ENCODE data around the gene RPTOR. TPM values are rescaled to one million over a fixed set of nuclear protein-coding genes. Genes with fewer than 3 reads are reported as not detected.
A peak's percentile ranks its signal among the peaks of the same experiment; 100 is the strongest.

The RPTOR gene
- total and polyA plus RNA-seq, 2 donors (not counting 1 experiment from before 2014, with no cell fraction given), result 6.7 to 22.8 TPM

GRCh38 chr17:80596760-80597608 is 52.3 kb downstream of the RPTOR start:
- no peak overlapping the region for H3K4me2 ChIP-seq (ENCODE audit: extremely low read depth, insufficient read depth, low read length)
- H3K36me3 ChIP-seq (ENCODE audit: control insufficient read depth, insufficient read depth, low read length), result no peaks in the 10 kb centered on the region
- H4K20me1 ChIP-seq (ENCODE audit: control insufficient read depth, extremely low read depth, insufficient read depth, low read length), result no peaks in the 10 kb centered on the region
- TF ChIP-seq CTCF (conservative IDR thresholded peaks at IDR 0.05 in 1 of 2, IDR thresholded peaks at IDR 0.05 in 1 of 2; ENCODE audit: low read depth in 1 of 2, low read length in 2 of 2), result no peak
- no peak for TF ChIP-seq EZH2 (IDR thresholded peaks at IDR 0.05; ENCODE audit: low read length, missing control alignments)
- H3K27me3 ChIP-seq (ENCODE audit: control insufficient read depth, insufficient read depth, low read length), result no peaks in the 10 kb centered on the region
- H3K4me1 ChIP-seq (ENCODE audit: control insufficient read depth, extremely low read depth, insufficient read depth, low read length), result peaks cover 2% of the 10 kb centered on the region
- no peak overlapping the region for H3K9ac ChIP-seq (ENCODE audit: insufficient read depth, low read length)
- no peak overlapping the region for H3K27ac ChIP-seq (ENCODE audit: insufficient read depth, low read length)
- H3K79me2 ChIP-seq (ENCODE audit: control insufficient read depth, insufficient read depth, low read length), result peaks cover 28% of the 10 kb centered on the region
- H2AFZ ChIP-seq (ENCODE audit: low read length), result no peak overlapping the region
- DNase-seq (ENCODE audit: low read depth in 2 of 2), result peak in 1 of 2 donors; percentile 54
- H3K9me3 ChIP-seq (ENCODE audit: control insufficient read depth, insufficient read depth, low read depth, low read length), result no peaks in the 10 kb centered on the region
- no peak overlapping the region for H3K4me3 ChIP-seq (replicated peaks in 1 of 4; ENCODE audit: control extremely low read depth in 1 of 4, insufficient read depth in 1 of 4, low read depth in 3 of 4, low read length in 4 of 4)

GRCh38 chr17:80598813-80599545 is 54.3 kb downstream of the RPTOR start:
- Histone ChIP-seq H3K9me3 (ENCODE audit: control insufficient read depth, insufficient read depth, low read depth, low read length) (no peaks in the 10 kb centered on the region), H4K20me1 (ENCODE audit: control insufficient read depth, extremely low read depth, insufficient read depth, low read length) (no peaks in the 10 kb centered on the region), H3K36me3 (ENCODE audit: control insufficient read depth, insufficient read depth, low read length) (no peaks in the 10 kb centered on the region), H3K9ac (ENCODE audit: insufficient read depth, low read length) (no peak overlapping the region), H3K4me2 (ENCODE audit: extremely low read depth, insufficient read depth, low read length) (no peak overlapping the region), H3K4me3 (replicated peaks in 1 of 4; ENCODE audit: control extremely low read depth in 1 of 4, insufficient read depth in 1 of 4, low read depth in 3 of 4, low read length in 4 of 4) (no peak overlapping the region), H3K27ac (ENCODE audit: insufficient read depth, low read length) (no peak overlapping the region), H3K79me2 (ENCODE audit: control insufficient read depth, insufficient read depth, low read length) (peaks cover 20% of the 10 kb centered on the region), H3K27me3 (ENCODE audit: control insufficient read depth, insufficient read depth, low read length) (no peaks in the 10 kb centered on the region), H3K4me1 (ENCODE audit: control insufficient read depth, extremely low read depth, insufficient read depth, low read length) (peaks cover 2% of the 10 kb centered on the region), H2AFZ (ENCODE audit: low read length) (no peak overlapping the region)
- no peak for DNase-seq (ENCODE audit: low read depth in 2 of 2)
- no peak for TF ChIP-seq EZH2 (IDR thresholded peaks at IDR 0.05; ENCODE audit: low read length, missing control alignments)
- no peak for TF ChIP-seq CTCF (conservative IDR thresholded peaks at IDR 0.05 in 1 of 2, IDR thresholded peaks at IDR 0.05 in 1 of 2; ENCODE audit: low read depth in 1 of 2, low read length in 2 of 2)

- no peaks in the 10 kb centered on the region for H3K9me3 ChIP-seq (ENCODE audit: control insufficient read depth, insufficient read depth, low read depth, low read length)
- no peaks in the 10 kb centered on the region for H3K36me3 ChIP-seq (ENCODE audit: control insufficient read depth, insufficient read depth, low read length)
- no peaks in the 10 kb centered on the region for H4K20me1 ChIP-seq (ENCODE audit: control insufficient read depth, extremely low read depth, insufficient read depth, low read length)
- no peak overlapping the region for H3K4me3 ChIP-seq (replicated peaks in 1 of 4; ENCODE audit: control extremely low read depth in 1 of 4, insufficient read depth in 1 of 4, low read depth in 3 of 4, low read length in 4 of 4)
- TF ChIP-seq CTCF (conservative IDR thresholded peaks at IDR 0.05 in 1 of 2, IDR thresholded peaks at IDR 0.05 in 1 of 2; ENCODE audit: low read depth in 1 of 2, low read length in 2 of 2) (no peak), EZH2 (IDR thresholded peaks at IDR 0.05; ENCODE audit: low read length, missing control alignments) (no peak)
- no peak overlapping the region for H2AFZ ChIP-seq (ENCODE audit: low read length)
- H3K27ac ChIP-seq (ENCODE audit: insufficient read depth, low read length), result no peak overlapping the region
- no peak for DNase-seq (ENCODE audit: low read depth in 2 of 2)
- no peaks in the 10 kb centered on the region for H3K27me3 ChIP-seq (ENCODE audit: control insufficient read depth, insufficient read depth, low read length)
- H3K9ac ChIP-seq (ENCODE audit: insufficient read depth, low read length), result no peak overlapping the region
- no peak overlapping the region for H3K4me2 ChIP-seq (ENCODE audit: extremely low read depth, insufficient read depth, low read length)
- peaks cover 20% of the 10 kb centered on the region for H3K79me2 ChIP-seq (ENCODE audit: control insufficient read depth, insufficient read depth, low read length)
- peaks cover 2% of the 10 kb centered on the region for H3K4me1 ChIP-seq (ENCODE audit: control insufficient read depth, extremely low read depth, insufficient read depth, low read length)
Measured at GRCh38 chr17:80599546-80600305, 55.1 kb downstream of the RPTOR start.
